ENCODE data around the gene CCDC178.

GRCh38 chr18:33107511-33107910, 333.0 kb downstream of the CCDC178 start:
- no peak for TF ChIP-seq EZH2phosphoT487 (IDR thresholded peaks at IDR 0.05; ENCODE audit: insufficient read depth, low read depth)
- no peak for TF ChIP-seq EZH2 (IDR thresholded peaks at IDR 0.05; ENCODE audit: insufficient read depth, poor library complexity, severe bottlenecking)
